Liver (tissue), 9 donors: ENCODE data around the gene B2M. TPM values are rescaled to one million over a fixed set of nuclear protein-coding genes. Genes with fewer than 3 reads are reported as not detected.

Source experiments
- DNase-seq: peaks from one replicate; pipeline ENCODE4 v3.0.0-alpha.2; 2017; ENCODE audit warnings: low spot score
- H3K27ac ChIP-seq, 2 donors: one replicate each; pipeline ENCODE4 v1.7.0; 2013; ENCODE audit warnings: inconsistent platforms in 2 of 2, low read length in 2 of 2, control low read depth in 1 of 2, low read depth in 1 of 2, mild to moderate bottlenecking in 1 of 2
- H3K27me3 ChIP-seq, 4 donors: one replicate each; pipeline versions ENCODE4 v1.6.1 to v1.7.0; 2013; ENCODE audit warnings: low read length in 3 of 4, inconsistent platforms in 1 of 4, mild to moderate bottlenecking in 1 of 4, moderate library complexity in 1 of 4; ENCODE audit not compliant: control insufficient read depth in 4 of 4, insufficient read depth in 4 of 4
- H3K36me3 ChIP-seq, 4 donors: one replicate each; pipeline versions ENCODE4 v1.6.1 to v1.7.0; 2013; ENCODE audit warnings: low read length in 3 of 4, mild to moderate bottlenecking in 3 of 4, low read depth in 1 of 4, moderate library complexity in 1 of 4; ENCODE audit not compliant: control insufficient read depth in 4 of 4, insufficient read depth in 3 of 4
- H3K4me1 ChIP-seq, 4 donors: one replicate each; pipeline versions ENCODE4 v1.6.1 to v1.7.0; 2013; ENCODE audit warnings: low read length in 3 of 4, mild to moderate bottlenecking in 3 of 4, moderate library complexity in 1 of 4; ENCODE audit not compliant: control insufficient read depth in 4 of 4, insufficient read depth in 4 of 4
- H3K4me3 ChIP-seq, 3 donors: one replicate each; pipeline versions ENCODE4 v1.6.1 to v1.7.0; 2013; ENCODE audit warnings: low read length in 3 of 3, control low read depth in 1 of 3, low read depth in 1 of 3, mild to moderate bottlenecking in 1 of 3
- H3K9ac ChIP-seq, 2 donors: one replicate each; pipeline ENCODE4 v1.7.0; 2013; ENCODE audit warnings: low read length in 2 of 2, mild to moderate bottlenecking in 2 of 2, moderate library complexity in 2 of 2, control low read depth in 1 of 2, low read depth in 1 of 2
- H3K9me3 ChIP-seq, 4 donors: one replicate each; pipeline versions ENCODE4 v1.6.1 to v1.7.0; 2013; ENCODE audit warnings: low read length in 3 of 4; ENCODE audit not compliant: control insufficient read depth in 4 of 4
- ATF3 ChIP-seq: IDR thresholded peaks from 2 replicates; pipeline ENCODE4 v1.6.1; 2016; ENCODE audit warnings: antibody characterized with exemption
- CTCF ChIP-seq: fragments of 150-350 bp; IDR thresholded peaks from 2 replicates; pipeline ENCODE4 v1.5.1; 2017; ENCODE audit warnings: improper control_type of control experiment, low read depth, low read length; ENCODE audit not compliant: missing input control
- EGR1 ChIP-seq, 2 donors: IDR thresholded peaks; 2 replicates each; pipeline ENCODE4 v1.6.1; 2016 to 2018; ENCODE audit warnings: antibody characterized with exemption in 2 of 2, low read depth in 2 of 2
- FOXA1 ChIP-seq: IDR thresholded peaks from 2 replicates; pipeline ENCODE4 v1.6.1; 2016; ENCODE audit warnings: antibody characterized with exemption
- FOXA2 ChIP-seq: IDR thresholded peaks from 2 replicates; pipeline ENCODE4 v1.6.1; 2016; ENCODE audit warnings: antibody characterized with exemption
- GABPA ChIP-seq, 2 donors: IDR thresholded peaks in 1 of 2; conservative IDR thresholded peaks in 1 of 2; 2 replicates each; pipeline ENCODE4 v1.6.1; 2016; ENCODE audit warnings: antibody characterized with exemption in 2 of 2, mild to moderate bottlenecking in 1 of 2, moderate library complexity in 1 of 2
- HNF4A ChIP-seq, 2 donors: conservative IDR thresholded peaks; 2 replicates each; pipeline ENCODE4 v1.6.1; 2016; ENCODE audit warnings: antibody characterized with exemption in 2 of 2, mild to moderate bottlenecking in 2 of 2
- JUND ChIP-seq, 2 donors: IDR thresholded peaks; 2 replicates each; pipeline ENCODE4 v1.6.1; 2016; ENCODE audit warnings: antibody characterized with exemption in 2 of 2
- MAX ChIP-seq: IDR thresholded peaks from 2 replicates; pipeline ENCODE4 v1.6.1; 2016; ENCODE audit warnings: antibody characterized with exemption
- NR2F2 ChIP-seq: IDR thresholded peaks from 2 replicates; pipeline ENCODE4 v1.6.1; 2016; ENCODE audit warnings: antibody characterized with exemption
- RAD21 ChIP-seq, 2 donors: IDR thresholded peaks; 2 replicates each; pipeline ENCODE4 v1.6.1; 2016; ENCODE audit warnings: antibody characterized with exemption in 2 of 2, mild to moderate bottlenecking in 2 of 2
- REST ChIP-seq: IDR thresholded peaks from 2 replicates; pipeline ENCODE4 v1.6.1; 2016; ENCODE audit warnings: antibody characterized with exemption, mild to moderate bottlenecking
- RXRA ChIP-seq, 2 donors: IDR thresholded peaks; 2 replicates each; pipeline ENCODE4 v1.6.1; 2017 to 2018; ENCODE audit warnings: antibody characterized with exemption in 2 of 2, mild to moderate bottlenecking in 1 of 2
- SP1 ChIP-seq: IDR thresholded peaks from 2 replicates; pipeline ENCODE4 v1.6.1; 2018; ENCODE audit warnings: antibody characterized with exemption, mild to moderate bottlenecking
- TAF1 ChIP-seq: conservative IDR thresholded peaks from 2 replicates; pipeline ENCODE4 v1.6.1; 2016; ENCODE audit warnings: antibody characterized with exemption, mild to moderate bottlenecking
- YY1 ChIP-seq: IDR thresholded peaks from 2 replicates; pipeline ENCODE4 v1.6.1; 2016; ENCODE audit warnings: antibody characterized with exemption, mild to moderate bottlenecking
- ZBTB33 ChIP-seq: IDR thresholded peaks from 2 replicates; pipeline ENCODE4 v1.6.1; 2016; ENCODE audit warnings: antibody characterized with exemption
- WGBS: extraction: QIAGEN DNeasy Blood & Tissue Kit; methylation state at CpG from one replicate; pipeline ENCODE4 v1.1.7; 2013; 5-methylcytosine and 5-hydroxymethylcytosine counted together
- polyA plus RNA-seq, 2 donors: library from polyadenylated mRNA; stranded (reverse) in 1 of 2; unstranded in 1 of 2; fragments of 200-250 nt in 1 of 2; fragments of >200 nt in 1 of 2; fragmentation: Nextera tagmentation in 1 of 2; extraction: Ambion mirVana in 1 of 2; gene quantifications; one replicate each; pipeline versions ENCODE4 v1.2.1 to v1.2.3, GENCODE V29; 2013 to 2015
- total RNA-seq, 2 donors: library from RNA; depleted of rRNA; stranded (reverse); fragments of >200 nt; gene quantifications; one replicate each; pipeline ENCODE4 v1.2.3, GENCODE V29; 2014
- donor health status: healthy.
- donor health status: healthy.
- donor health status: healthy.
- donor health status: healthy.
- donor health status: healthy.

The B2M gene
- total and polyA plus RNA-seq, 4 donors, result 1,388 to 3,787 (median 2,950) TPM

GRCh38 chr15:44670087-44670950 is 41.0 kb upstream of the B2M start:
- WGBS, result 94% methylated on average over 6 of the region's 6 CpGs
- no peaks in the 10 kb centered on the region for H3K4me1 ChIP-seq
- no peak overlapping the region for H3K27ac ChIP-seq
- H3K9me3 ChIP-seq, result no peaks in the 10 kb centered on the region
- DNase-seq, result no peak
- H3K27me3 ChIP-seq, result no peaks in the 10 kb centered on the region
- no peaks in the 10 kb centered on the region for H3K36me3 ChIP-seq
- H3K9ac ChIP-seq, result no peak overlapping the region
- H3K4me3 ChIP-seq, result no peak overlapping the region
- TF ChIP-seq HNF4A (conservative IDR thresholded peaks at IDR 0.05), result no peak
- no peak for TF ChIP-seq RXRA (IDR thresholded peaks at IDR 0.05)
- no peak for TF ChIP-seq ZBTB33
- no peak for TF ChIP-seq EGR1 (IDR thresholded peaks at IDR 0.05; ENCODE audit: low read depth in 2 of 2)
- TF ChIP-seq TAF1, result no peak
- TF ChIP-seq FOXA1, result no peak
- TF ChIP-seq MAX, result no peak
- no peak for TF ChIP-seq ATF3
- no peak for TF ChIP-seq GABPA (IDR thresholded peaks at IDR 0.05 in 1 of 2, conservative IDR thresholded peaks at IDR 0.05 in 1 of 2)
- TF ChIP-seq JUND (IDR thresholded peaks at IDR 0.05), result no peak
- no peak for TF ChIP-seq YY1
- TF ChIP-seq FOXA2, result no peak
- TF ChIP-seq CTCF, result no peak
- TF ChIP-seq SP1, result no peak
- TF ChIP-seq NR2F2, result no peak
- no peak for TF ChIP-seq RAD21 (IDR thresholded peaks at IDR 0.05)
- no peak for TF ChIP-seq REST
